Fibroblast of skin of right quadriceps (primary cell): ENCODE results near the gene IKBKG.
"Not testable (repeated sequence)": the region's sequence is repeated elsewhere in the genome, so short reads cannot be mapped to it uniquely, and the experiment has no call there.

Experiments
- DNase-seq: peaks from one replicate; pipeline ENCODE4 v3.0.0-alpha.2; 2013

The IKBKG gene

GRCh38 chrX:154607976-154608375 is 60.6 kb downstream of the IKBKG start:
- not testable (repeated sequence) for DNase-seq

DNA sequence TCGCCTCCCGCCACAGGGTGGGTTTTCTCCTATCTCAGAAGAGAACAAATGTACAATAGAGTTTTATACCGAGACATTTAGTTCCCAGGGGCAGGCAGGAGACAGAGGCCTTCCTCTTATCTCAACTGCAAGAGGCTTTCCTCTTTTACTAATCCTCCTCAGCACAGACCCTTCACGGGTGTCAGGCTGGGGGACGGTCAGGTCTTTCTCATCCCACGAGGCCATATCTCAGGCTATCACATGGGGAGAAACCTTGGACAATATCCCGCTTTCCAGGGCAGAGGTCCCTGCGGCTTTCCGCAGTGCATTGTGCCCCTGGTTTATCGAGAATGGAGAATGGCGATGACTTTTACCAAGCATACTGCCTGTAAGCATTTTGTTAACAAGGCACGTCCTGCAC is 61.4 kb downstream of the IKBKG start:
- DNase-seq, result not testable (repeated sequence)

DNA sequence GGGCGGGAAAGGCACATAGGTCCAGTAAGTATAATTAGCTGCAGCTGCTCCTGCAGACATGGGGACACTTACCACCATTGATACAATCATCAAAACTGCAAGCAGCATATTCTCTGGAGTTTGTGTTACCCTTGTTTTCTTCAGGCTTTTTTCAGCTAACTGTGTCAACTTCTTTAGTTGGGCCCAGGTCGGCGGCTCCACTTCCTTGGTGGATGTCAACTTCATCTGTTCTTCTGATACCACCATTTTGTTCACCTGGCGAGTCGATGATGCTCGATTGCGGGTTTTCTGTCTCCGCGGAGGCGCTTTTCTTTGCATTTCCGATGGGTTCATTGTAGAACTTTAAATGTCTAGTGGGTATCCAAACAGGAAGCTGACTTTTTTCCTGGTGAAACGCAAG is 63.7 kb downstream of the IKBKG start:
- not testable (repeated sequence) for DNase-seq

DNA sequence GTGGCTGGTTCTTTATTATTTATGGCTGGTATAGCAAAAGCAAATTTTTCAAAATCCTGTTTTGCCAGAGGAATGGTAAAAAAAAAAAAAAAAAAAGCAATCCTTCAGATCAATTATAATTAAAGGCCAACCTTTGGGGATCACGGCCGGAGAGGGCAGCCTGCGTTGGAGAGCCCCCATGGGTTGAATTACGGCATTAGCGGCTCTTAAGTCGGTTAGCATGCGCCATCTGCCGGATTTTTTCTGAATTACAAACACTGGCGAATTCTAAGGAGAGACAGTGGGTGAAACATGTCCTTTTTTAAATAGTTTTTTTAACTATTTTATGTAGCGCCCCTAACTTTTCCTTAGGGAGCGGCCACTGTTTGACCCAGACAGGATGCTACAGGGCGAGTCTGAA is 66.2 kb downstream of the IKBKG start:
- DNase-seq, result not testable (repeated sequence)
